MCF 10A (cell line): ENCODE measurements around the gene SAMD11. TPM values are rescaled to one million over a fixed set of nuclear protein-coding genes. Genes with fewer than 3 reads are reported as not detected.

Source experiments
- BruUV-seq: library from RNA; stranded (reverse); fragments of 400-500 nt; replicated peaks from 2 replicates; lab custom pipeline; 2021; lab: Mats Ljungman, UMichigan
- CTCF ChIA-PET: fragments of 300-600 bp; sonication (Branson Sonifier 250); formaldehyde crosslinking; extraction: SDS; loops from one replicate; lab custom pipeline; 2021; ENCODE audit warnings: antibody characterized with exemption, inconsistent platforms; lab: Yijun Ruan, JAX
- POLR2A ChIA-PET: fragments of 300-600, 350-650 bp; sonication (Branson Sonifier 250); formaldehyde crosslinking; extraction: SDS; loops from one replicate; lab custom pipeline; 2020; ENCODE audit warnings: antibody characterized with exemption, inconsistent platforms; lab: Yijun Ruan, JAX
- DNase-seq: peaks from one replicate; pipeline ENCODE4 v3.0.0-alpha.2; 2018; ENCODE audit not compliant: unreplicated experiment
- H3K27ac Mint-ChIP-seq: one replicate; pipeline ENCODE4 v1.8.0; 2022; ENCODE audit warnings: mild to moderate bottlenecking, low read depth, mixed read lengths; ENCODE audit not compliant: unreplicated experiment
- H3K27me3 Mint-ChIP-seq: one replicate; pipeline ENCODE4 v1.8.0; 2022; ENCODE audit warnings: mixed read lengths; ENCODE audit not compliant: insufficient read depth, unreplicated experiment
- H3K36me3 Mint-ChIP-seq: one replicate; pipeline ENCODE4 v1.8.0; 2022; ENCODE audit warnings: mild to moderate bottlenecking, moderate library complexity, mixed read lengths; ENCODE audit not compliant: insufficient read depth, unreplicated experiment
- H3K4me1 Mint-ChIP-seq: one replicate; pipeline ENCODE4 v1.8.0; 2022; ENCODE audit warnings: mixed read lengths; ENCODE audit not compliant: insufficient read depth, unreplicated experiment
- H3K4me3 Mint-ChIP-seq: one replicate; pipeline ENCODE4 v1.8.0; 2022; ENCODE audit warnings: mild to moderate bottlenecking, moderate library complexity, mixed read lengths; ENCODE audit not compliant: unreplicated experiment
- H3K9me3 Mint-ChIP-seq: one replicate; pipeline ENCODE4 v1.8.0; 2022; ENCODE audit warnings: mixed read lengths; ENCODE audit not compliant: unreplicated experiment
- intact Hi-C: fragments of 100-400 bp; cut with micrococcal nuclease; formaldehyde crosslinking; loops from 2 replicates; pipeline ENCODE4 v1.14.1; 2022
- total RNA-seq: library from RNA; stranded (reverse); gene quantifications from 2 replicates; pipeline ENCODE4 v1.2.3, GENCODE V29; 2022
- TF ChIP-seq, protein P1 (sequence below): fragments of 200-600 bp; IDR thresholded peaks from one replicate; pipeline ENCODE4 v1.8.0; 2022; ENCODE audit warnings: antibody characterized with exemption, mild to moderate bottlenecking; ENCODE audit not compliant: unreplicated experiment

The SAMD11 gene
- total RNA-seq, 1 experiment from 2014 or later = not detected

DNA sequence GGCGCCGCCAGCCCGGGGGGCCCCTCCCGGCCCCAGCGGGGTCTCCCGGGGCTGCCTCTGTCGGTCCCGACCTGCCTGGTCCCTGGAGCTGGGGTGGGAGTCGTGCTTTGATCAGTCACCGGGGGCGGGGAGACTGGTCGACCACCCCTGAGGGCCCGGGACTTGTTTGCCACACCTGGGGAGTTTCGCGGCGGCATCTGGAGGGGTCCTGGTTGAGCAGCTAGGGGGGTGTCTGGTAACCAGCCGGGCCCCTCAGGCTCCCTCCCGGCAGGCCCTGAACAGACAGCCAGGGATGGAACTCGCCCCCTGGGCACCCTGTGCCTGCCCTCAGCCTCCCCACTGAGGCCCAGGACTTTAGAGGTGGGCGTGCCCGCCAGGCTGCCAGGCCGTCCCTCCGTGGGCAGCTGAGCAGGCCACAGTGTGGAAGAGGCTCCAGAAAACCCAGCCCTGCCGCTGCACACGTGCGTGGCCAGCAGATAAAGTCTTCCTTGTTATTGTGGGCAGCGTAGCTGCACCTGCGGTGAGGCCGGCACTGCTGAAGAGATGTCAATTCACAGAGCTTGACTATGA is 13.3 kb upstream of the SAMD11 start:
- Mint-ChIP-seq H3K27ac (no peak overlapping the region), H3K27me3 (peaks cover 41% of the 10 kb centered on the region), H3K4me1 (peaks cover 27% of the 10 kb centered on the region), H3K36me3 (peaks cover 10% of the 10 kb centered on the region), H3K4me3 (no peak overlapping the region), H3K9me3 (no peaks in the 10 kb centered on the region)
- POLR2A ChIA-PET = no interaction called here
- DNase-seq = no peak
- CTCF ChIA-PET = no interaction called here
- no TSS peak for BruUV-seq
- TF ChIP-seq, protein P1, sequence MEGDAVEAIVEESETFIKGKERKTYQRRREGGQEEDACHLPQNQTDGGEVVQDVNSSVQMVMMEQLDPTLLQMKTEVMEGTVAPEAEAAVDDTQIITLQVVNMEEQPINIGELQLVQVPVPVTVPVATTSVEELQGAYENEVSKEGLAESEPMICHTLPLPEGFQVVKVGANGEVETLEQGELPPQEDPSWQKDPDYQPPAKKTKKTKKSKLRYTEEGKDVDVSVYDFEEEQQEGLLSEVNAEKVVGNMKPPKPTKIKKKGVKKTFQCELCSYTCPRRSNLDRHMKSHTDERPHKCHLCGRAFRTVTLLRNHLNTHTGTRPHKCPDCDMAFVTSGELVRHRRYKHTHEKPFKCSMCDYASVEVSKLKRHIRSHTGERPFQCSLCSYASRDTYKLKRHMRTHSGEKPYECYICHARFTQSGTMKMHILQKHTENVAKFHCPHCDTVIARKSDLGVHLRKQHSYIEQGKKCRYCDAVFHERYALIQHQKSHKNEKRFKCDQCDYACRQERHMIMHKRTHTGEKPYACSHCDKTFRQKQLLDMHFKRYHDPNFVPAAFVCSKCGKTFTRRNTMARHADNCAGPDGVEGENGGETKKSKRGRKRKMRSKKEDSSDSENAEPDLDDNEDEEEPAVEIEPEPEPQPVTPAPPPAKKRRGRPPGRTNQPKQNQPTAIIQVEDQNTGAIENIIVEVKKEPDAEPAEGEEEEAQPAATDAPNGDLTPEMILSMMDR = no peak
- intact Hi-C loops = no loop called here

DNA sequence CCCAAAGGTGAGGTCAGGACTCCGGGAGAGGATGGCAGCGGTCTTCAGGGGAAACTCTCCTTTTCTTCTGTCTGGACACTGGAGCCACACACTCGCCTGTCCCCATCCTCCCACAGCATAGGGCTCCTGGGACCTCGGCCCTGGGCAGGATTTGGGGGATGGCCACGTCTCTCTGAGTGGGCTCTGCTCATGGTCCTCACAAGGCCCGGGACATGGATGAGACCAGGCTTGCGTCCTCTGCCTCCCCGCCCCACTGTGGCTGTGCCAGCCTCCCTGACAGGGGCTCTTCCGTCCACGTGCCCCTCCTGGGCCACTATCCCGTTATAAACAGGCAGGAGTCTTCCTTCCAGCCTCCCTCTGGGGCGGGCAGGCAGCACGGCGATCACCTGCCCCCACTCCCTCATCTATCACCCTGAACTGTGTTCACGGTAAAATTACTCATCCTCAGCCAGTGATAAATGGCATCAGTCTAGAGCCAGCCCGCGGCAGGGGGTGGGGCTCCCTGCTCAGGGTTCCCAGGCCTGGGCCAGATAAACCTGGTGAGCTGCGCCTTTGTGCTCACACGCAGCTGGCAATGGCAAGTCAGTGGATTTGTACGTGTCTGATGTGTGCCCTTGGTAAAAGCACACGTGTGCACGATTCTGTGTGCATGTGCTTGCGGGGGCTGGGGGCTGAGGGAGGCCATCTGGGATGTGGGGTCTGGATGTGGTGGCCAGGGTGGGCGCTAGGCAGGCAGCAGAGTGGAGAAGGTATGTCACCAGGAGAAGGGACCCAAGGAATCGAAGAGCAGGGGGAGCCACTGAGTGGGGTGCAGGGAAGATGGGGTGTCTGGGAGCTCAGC is 12.6 kb upstream of the SAMD11 start:
- CTCF ChIA-PET = interaction anchor here (0.7 kb wide), 2 partner anchors 27 to 28 kb away, joined by 3 read pairs; no protein-coding TSS in a partner anchor
- peaks cover 48% of the 10 kb centered on the region for H3K27me3 Mint-ChIP-seq
- H3K9me3 Mint-ChIP-seq = no peaks in the 10 kb centered on the region
- DNase-seq = peak; percentile 81
- peaks cover 10% of the 10 kb centered on the region for H3K36me3 Mint-ChIP-seq
- BruUV-seq = no TSS peak
- peaks cover 27% of the 10 kb centered on the region for H3K4me1 Mint-ChIP-seq
- H3K27ac Mint-ChIP-seq = no peak overlapping the region
- H3K4me3 Mint-ChIP-seq = no peak overlapping the region
- TF ChIP-seq, protein P1 = no peak
- intact Hi-C loops = no loop called here
- POLR2A ChIA-PET = interaction anchor here (0.7 to 1.8 kb wide), 2 partner anchors 29 to 48 kb away, joined by 3 to 4 read pairs; partner anchors contain the start of gene NOC2L

DNA sequence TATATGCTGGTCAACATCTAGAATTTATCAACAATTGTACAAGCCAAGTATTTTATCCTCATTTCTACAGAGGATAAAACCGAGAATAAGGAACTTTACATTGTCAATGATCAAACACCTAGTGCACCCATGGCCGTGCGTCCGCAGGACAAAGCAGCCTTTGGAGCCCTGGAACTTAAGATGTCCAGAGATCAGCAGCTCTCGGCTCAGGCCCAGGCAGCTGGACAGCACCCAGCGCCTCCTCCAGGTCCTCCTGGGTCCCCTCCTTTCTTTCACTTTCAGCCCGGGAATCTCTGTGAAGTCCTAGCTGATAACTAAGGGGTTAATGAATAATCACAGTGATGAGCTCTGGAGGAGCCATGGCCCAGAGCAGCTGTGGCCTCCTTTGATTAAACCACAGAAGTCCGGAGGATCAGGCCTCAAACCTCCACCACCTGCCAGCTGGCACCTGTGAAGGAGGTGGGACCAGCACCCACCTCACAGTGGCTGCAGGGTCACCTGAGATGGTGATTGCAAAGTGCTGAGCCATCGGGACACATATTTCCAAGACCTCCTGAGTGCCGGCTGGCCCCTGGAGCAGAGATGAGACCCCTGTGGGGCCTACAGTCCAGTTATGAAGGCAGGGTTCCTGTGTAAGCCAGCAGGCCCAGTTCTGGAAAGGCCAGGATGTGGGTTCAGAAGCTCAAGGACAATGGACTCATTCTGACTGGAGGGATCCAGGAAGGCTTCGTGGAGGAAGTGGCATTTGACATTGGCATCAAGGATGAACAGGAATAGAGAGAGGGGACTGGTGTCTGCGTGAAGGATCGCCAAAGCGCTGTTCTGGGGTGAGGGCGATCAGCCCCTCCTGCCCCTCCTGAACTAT is 11.6 kb upstream of the SAMD11 start:
- H3K27me3 Mint-ChIP-seq = peaks cover 53% of the 10 kb centered on the region
- H3K4me1 Mint-ChIP-seq = peaks cover 18% of the 10 kb centered on the region
- TF ChIP-seq, protein P1 = no peak
- DNase-seq = no peak
- no peaks in the 10 kb centered on the region for H3K9me3 Mint-ChIP-seq
- intact Hi-C loops = no loop called here
- H3K4me3 Mint-ChIP-seq = no peak overlapping the region
- POLR2A ChIA-PET = interaction anchor here (0.5 to 1.8 kb wide), 4 partner anchors 9 to 59 kb away, joined by 3 to 4 read pairs (median 4); partner anchors contain the start of gene NOC2L
- CTCF ChIA-PET = interaction anchor here (0.6 to 1.3 kb wide), 4 partner anchors 8 to 26 kb away, joined by 3 to 4 read pairs (median 4); no protein-coding TSS in a partner anchor
- H3K27ac Mint-ChIP-seq = no peak overlapping the region
- H3K36me3 Mint-ChIP-seq = peaks cover 10% of the 10 kb centered on the region
- no TSS peak for BruUV-seq
